Adipocyte (in vitro differentiated cells): ENCODE data around the gene STX7.
A peak's percentile ranks its signal among the peaks of the same experiment; 100 is the strongest.

ENCODE experiments used
- DNase-seq: peaks from one replicate; pipeline ENCODE4 v3.0.0-alpha.2; 2015; ENCODE audit warnings: low read depth
- H3K27me3 ChIP-seq: replicated peaks from 2 replicates; pipeline ENCODE4 v1.7.0; 2013; ENCODE audit warnings: mild to moderate bottlenecking, low read length, moderate library complexity; ENCODE audit not compliant: control insufficient read depth, insufficient read depth
- H3K36me3 ChIP-seq: 2 replicates; pipeline ENCODE4 v1.7.0; 2013; ENCODE audit warnings: low read length, mild to moderate bottlenecking, moderate library complexity; ENCODE audit not compliant: control insufficient read depth, insufficient read depth, severe bottlenecking
- H3K4me1 ChIP-seq: 2 replicates; pipeline ENCODE4 v1.7.0; 2013; ENCODE audit warnings: mild to moderate bottlenecking, low read length, moderate library complexity; ENCODE audit not compliant: control insufficient read depth, insufficient read depth
- H3K4me3 ChIP-seq: 2 replicates; pipeline ENCODE4 v1.7.0; 2013; ENCODE audit warnings: mild to moderate bottlenecking, low read length, moderate library complexity
- H3K9ac ChIP-seq: 2 replicates; pipeline ENCODE4 v1.7.0; 2013; ENCODE audit warnings: mild to moderate bottlenecking, low read length, moderate library complexity
- H3K9me3 ChIP-seq: 2 replicates; pipeline ENCODE4 v1.7.0; 2013; ENCODE audit warnings: mild to moderate bottlenecking, low read length, moderate library complexity; ENCODE audit not compliant: control insufficient read depth

STX7 gene

GRCh38 chr6:132526461-132526860, 13.5 kb upstream of the STX7 start:
- no peak for DNase-seq
- no peaks in the 10 kb centered on the region for H3K36me3 ChIP-seq
- H3K4me3 ChIP-seq, result no peak overlapping the region
- no peaks in the 10 kb centered on the region for H3K27me3 ChIP-seq
- peaks cover 6% of the 10 kb centered on the region for H3K4me1 ChIP-seq
- no peak overlapping the region for H3K9ac ChIP-seq
- no peaks in the 10 kb centered on the region for H3K9me3 ChIP-seq

- no peak for DNase-seq
- Histone ChIP-seq H3K4me3 (no peak overlapping the region), H3K36me3 (no peaks in the 10 kb centered on the region), H3K4me1 (peaks cover 9% of the 10 kb centered on the region), H3K9me3 (no peaks in the 10 kb centered on the region), H3K27me3 (no peaks in the 10 kb centered on the region), H3K9ac (no peak overlapping the region)
Observed at GRCh38 chr6:132525866-132526265, 12.9 kb upstream of the STX7 start.

- DNase-seq, result no peak
- H3K9me3 ChIP-seq, result no peaks in the 10 kb centered on the region
- no peaks in the 10 kb centered on the region for H3K27me3 ChIP-seq
Observed at GRCh38 chr6:132524646-132525045, 11.7 kb upstream of the STX7 start.

GRCh38 chr6:132520953-132521352, 8.0 kb upstream of the STX7 start:
- Histone ChIP-seq H3K27me3 (no peaks in the 10 kb centered on the region), H3K9ac (no peak overlapping the region), H3K36me3 (no peaks in the 10 kb centered on the region), H3K9me3 (no peaks in the 10 kb centered on the region), H3K4me1 (peaks cover 9% of the 10 kb centered on the region), H3K4me3 (no peak overlapping the region)
- DNase-seq, result peak; percentile 13

More at GRCh38 chr6:132524646-132525045, 11.7 kb upstream of the STX7 start:
- Histone ChIP-seq H3K36me3 (no peaks in the 10 kb centered on the region), H3K9ac (no peak overlapping the region), H3K4me3 (no peak overlapping the region), H3K4me1 (peaks cover 9% of the 10 kb centered on the region)

GRCh38 chr6:132515386-132515785, 2.5 kb upstream of the STX7 start:
- Histone ChIP-seq H3K9ac (no peak overlapping the region), H3K9me3 (no peaks in the 10 kb centered on the region)

GRCh38 chr6:132513831-132514545, 1.1 kb upstream of the STX7 start:
- Histone ChIP-seq H3K9ac (peak overlapping the region; percentile 94), H3K9me3 (no peaks in the 10 kb centered on the region), H3K36me3 (no peaks in the 10 kb centered on the region), H3K27me3 (no peaks in the 10 kb centered on the region), H3K4me1 (peaks cover 40% of the 10 kb centered on the region), H3K4me3 (peak overlapping the region; percentile 96)
- DNase-seq, result peak; percentile 77

More at GRCh38 chr6:132515386-132515785, 2.5 kb upstream of the STX7 start:
- H3K4me1 ChIP-seq, result peaks cover 37% of the 10 kb centered on the region
- H3K36me3 ChIP-seq, result no peaks in the 10 kb centered on the region
- DNase-seq, result peak; percentile 68
- no peak overlapping the region for H3K4me3 ChIP-seq
- H3K27me3 ChIP-seq, result no peaks in the 10 kb centered on the region

GRCh38 chr6:132512342-132512637, 626 bp downstream of the STX7 start:
- peak overlapping the region; percentile 96 for H3K4me3 ChIP-seq
- DNase-seq, result no peak
- H3K4me1 ChIP-seq, result peaks cover 40% of the 10 kb centered on the region
- peaks cover 13% of the 10 kb centered on the region for H3K36me3 ChIP-seq
- no peaks in the 10 kb centered on the region for H3K27me3 ChIP-seq
- H3K9me3 ChIP-seq, result no peaks in the 10 kb centered on the region
- H3K9ac ChIP-seq, result peak overlapping the region; percentile 94

- Histone ChIP-seq H3K36me3 (peaks cover 16% of the 10 kb centered on the region), H3K4me3 (peak overlapping the region; percentile 96), H3K27me3 (no peaks in the 10 kb centered on the region), H3K4me1 (peaks cover 40% of the 10 kb centered on the region), H3K9ac (peak overlapping the region; percentile 94), H3K9me3 (no peaks in the 10 kb centered on the region)
- DNase-seq, result no peak
Observed at GRCh38 chr6:132511831-132512220, 1.1 kb downstream of the STX7 start.

- Histone ChIP-seq H3K9ac (peak overlapping the region; percentile 94), H3K36me3 (peaks cover 16% of the 10 kb centered on the region), H3K27me3 (no peaks in the 10 kb centered on the region), H3K4me3 (peak overlapping the region; percentile 96), H3K9me3 (no peaks in the 10 kb centered on the region), H3K4me1 (peaks cover 40% of the 10 kb centered on the region)
- DNase-seq, result peak; percentile 45
Observed at GRCh38 chr6:132511210-132511830, 1.6 kb downstream of the STX7 start.

- H3K4me3 ChIP-seq, result no peak overlapping the region
- H3K9me3 ChIP-seq, result no peaks in the 10 kb centered on the region
- H3K27me3 ChIP-seq, result no peaks in the 10 kb centered on the region
- H3K36me3 ChIP-seq, result peaks cover 38% of the 10 kb centered on the region
- H3K9ac ChIP-seq, result no peak overlapping the region
- no peak for DNase-seq
- H3K4me1 ChIP-seq, result peaks cover 25% of the 10 kb centered on the region
Observed at GRCh38 chr6:132506869-132507808, 5.8 kb downstream of the STX7 start.

GRCh38 chr6:132506461-132506860, 6.5 kb downstream of the STX7 start:
- no peak for DNase-seq
- H3K27me3 ChIP-seq, result no peaks in the 10 kb centered on the region
- no peak overlapping the region for H3K9ac ChIP-seq
- H3K4me1 ChIP-seq, result peaks cover 24% of the 10 kb centered on the region
- no peak overlapping the region for H3K4me3 ChIP-seq
- no peaks in the 10 kb centered on the region for H3K9me3 ChIP-seq
- peaks cover 44% of the 10 kb centered on the region for H3K36me3 ChIP-seq
